ENCODE measurements around the gene EPN1.

Gene EPN1

GRCh38 chr19:55646889-55647731, 27.9 kb upstream of the EPN1 start:
- H3K4me3 ChIP-seq (ENCODE audit: low read depth, low read length) = peak overlapping the region; percentile 80
- peak; percentile 46 for DNase-seq (ENCODE audit: low read depth)
- TF ChIP-seq, protein P1, sequence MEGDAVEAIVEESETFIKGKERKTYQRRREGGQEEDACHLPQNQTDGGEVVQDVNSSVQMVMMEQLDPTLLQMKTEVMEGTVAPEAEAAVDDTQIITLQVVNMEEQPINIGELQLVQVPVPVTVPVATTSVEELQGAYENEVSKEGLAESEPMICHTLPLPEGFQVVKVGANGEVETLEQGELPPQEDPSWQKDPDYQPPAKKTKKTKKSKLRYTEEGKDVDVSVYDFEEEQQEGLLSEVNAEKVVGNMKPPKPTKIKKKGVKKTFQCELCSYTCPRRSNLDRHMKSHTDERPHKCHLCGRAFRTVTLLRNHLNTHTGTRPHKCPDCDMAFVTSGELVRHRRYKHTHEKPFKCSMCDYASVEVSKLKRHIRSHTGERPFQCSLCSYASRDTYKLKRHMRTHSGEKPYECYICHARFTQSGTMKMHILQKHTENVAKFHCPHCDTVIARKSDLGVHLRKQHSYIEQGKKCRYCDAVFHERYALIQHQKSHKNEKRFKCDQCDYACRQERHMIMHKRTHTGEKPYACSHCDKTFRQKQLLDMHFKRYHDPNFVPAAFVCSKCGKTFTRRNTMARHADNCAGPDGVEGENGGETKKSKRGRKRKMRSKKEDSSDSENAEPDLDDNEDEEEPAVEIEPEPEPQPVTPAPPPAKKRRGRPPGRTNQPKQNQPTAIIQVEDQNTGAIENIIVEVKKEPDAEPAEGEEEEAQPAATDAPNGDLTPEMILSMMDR (IDR thresholded peaks at IDR 0.05; ENCODE audit: insufficient read depth, low read depth, low read length, missing control alignments) = no peak

DNA sequence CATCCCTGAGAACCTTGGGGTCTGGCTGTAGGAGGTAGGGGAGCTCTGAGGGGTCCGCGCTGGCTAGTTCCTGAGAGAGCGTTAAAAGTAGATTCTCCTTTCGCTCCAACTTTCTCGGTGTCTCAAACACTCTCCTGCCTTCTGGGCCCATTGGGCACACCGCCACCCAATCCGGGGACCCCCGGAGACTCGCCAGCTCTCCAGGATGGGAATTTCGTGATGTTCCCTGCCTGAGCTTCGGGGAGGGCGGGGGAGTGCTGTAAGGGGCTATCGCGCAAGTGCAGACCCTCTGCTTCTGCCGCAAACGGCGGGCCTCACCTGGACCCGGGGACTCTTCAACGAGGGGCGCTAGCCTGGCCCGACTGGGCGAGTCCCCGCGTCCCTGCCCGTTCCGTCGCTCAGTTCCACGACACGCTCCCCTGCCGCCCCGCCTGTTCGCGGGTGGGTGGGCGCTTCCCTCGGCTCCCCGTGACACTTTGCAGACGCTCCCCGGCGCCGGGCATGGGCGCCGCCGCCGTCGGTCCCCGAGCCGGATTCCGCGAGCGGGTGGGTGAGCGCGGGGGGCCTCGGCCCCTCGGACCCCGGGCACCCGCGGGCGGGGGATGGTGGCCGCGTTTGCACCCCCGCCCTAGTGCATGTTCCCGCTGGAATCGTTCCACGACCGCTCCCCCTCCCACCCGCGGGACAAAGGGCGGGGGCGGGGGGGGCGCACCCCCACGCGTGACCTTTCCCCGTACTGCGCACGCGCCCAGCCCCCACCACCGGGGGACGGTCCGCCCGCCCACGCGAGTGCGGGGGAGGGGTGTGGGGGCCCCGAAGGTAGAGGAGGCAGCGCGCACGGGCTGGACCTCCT, 27.1 kb upstream of the EPN1 start, which contains the start of gene CCDC106:
Gene CCDC106, plus strand, starts transcription at position 481 of the 853 bp plus-strand sequence. CDS start 835 bp downstream, outside the sequence.
- TF ChIP-seq, protein P1 (IDR thresholded peaks at IDR 0.05; ENCODE audit: insufficient read depth, low read depth, low read length, missing control alignments) = no peak
- DNase-seq (ENCODE audit: low read depth) = peak; percentile 80
- H3K4me3 ChIP-seq (ENCODE audit: low read depth, low read length) = peak within 1 kb of the TSS; percentile 80

DNA sequence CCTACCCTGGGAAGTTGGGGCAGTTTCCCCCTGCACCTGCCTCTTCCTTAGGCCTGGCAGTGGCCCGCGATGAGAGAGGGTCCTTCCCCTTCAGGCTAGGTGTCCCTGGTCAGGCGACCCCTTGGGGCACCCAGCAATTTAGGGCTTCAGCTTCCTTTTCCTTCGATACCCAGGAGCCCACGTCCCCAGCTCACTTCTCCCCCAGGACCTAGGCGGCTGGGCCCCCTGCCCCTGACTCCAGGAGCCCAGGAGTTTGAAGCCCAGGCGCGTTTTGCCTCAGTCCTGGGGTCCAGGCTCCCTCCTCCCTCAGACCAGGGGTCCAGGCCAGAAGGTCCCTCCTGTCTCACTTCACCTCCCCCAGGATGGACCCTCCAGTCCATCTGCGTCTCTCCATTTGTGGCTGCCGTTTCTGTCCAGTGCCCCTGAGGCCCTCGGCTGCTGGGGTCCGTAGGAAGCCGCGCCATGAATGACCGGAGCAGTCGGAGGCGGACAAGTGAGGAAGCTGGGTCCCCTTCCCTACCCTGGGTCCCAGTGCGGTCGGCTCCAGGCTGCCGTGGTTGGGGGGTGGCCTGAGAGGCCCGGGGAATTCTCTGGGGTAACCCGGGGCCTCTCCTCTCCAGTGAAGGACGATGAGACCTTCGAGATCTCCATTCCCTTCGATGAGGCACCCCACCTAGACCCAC, 26.3 kb upstream of the EPN1 start:
- DNase-seq (ENCODE audit: low read depth) = no peak
- peak overlapping the region; percentile 80 for H3K4me3 ChIP-seq (ENCODE audit: low read depth, low read length)
- TF ChIP-seq, protein P1 (IDR thresholded peaks at IDR 0.05; ENCODE audit: insufficient read depth, low read depth, low read length, missing control alignments) = no peak

GRCh38 chr19:55649268-55650125, 25.5 kb upstream of the EPN1 start:
- peak overlapping the region; percentile 80 for H3K4me3 ChIP-seq (ENCODE audit: low read depth, low read length)
- TF ChIP-seq, protein P1 (IDR thresholded peaks at IDR 0.05; ENCODE audit: insufficient read depth, low read depth, low read length, missing control alignments) = no peak
- no peak for DNase-seq (ENCODE audit: low read depth)

DNA sequence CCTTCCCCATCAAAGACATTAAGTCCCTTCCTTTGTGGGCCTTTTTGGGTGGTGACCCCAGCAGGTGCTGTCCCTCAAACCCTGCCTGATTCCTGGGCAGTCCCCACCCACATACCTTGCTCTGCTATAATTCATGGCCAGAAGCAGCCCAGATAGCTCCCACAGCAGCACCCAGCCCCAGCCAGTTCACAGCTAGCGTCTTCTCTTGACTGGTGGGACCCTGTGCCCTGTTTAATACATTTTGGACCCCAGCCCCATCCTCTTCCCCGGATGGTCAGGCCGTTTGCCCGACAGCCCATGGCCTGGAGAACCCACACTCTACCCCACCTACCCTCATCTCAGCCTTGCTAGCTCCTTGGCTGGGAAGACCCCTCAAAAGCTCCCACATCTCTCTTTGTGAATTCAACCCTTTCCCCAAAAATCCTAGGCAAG, 24.9 kb upstream of the EPN1 start:
- no peak for DNase-seq (ENCODE audit: low read depth)
- TF ChIP-seq, protein P1 (IDR thresholded peaks at IDR 0.05; ENCODE audit: insufficient read depth, low read depth, low read length, missing control alignments) = no peak
- H3K4me3 ChIP-seq (ENCODE audit: low read depth, low read length) = no peak overlapping the region

Measured in GM12865 (cell line).